Ishikawa (cell line): ENCODE measurements around the gene AHCYL2.
A peak's percentile ranks its signal among the peaks of the same experiment; 100 is the strongest.

Experiments
- CEBPB ChIP-seq: IDR thresholded peaks from 2 replicates; pipeline ENCODE4 v1.6.1; 2012
- CREB1 ChIP-seq: IDR thresholded peaks from 2 replicates; pipeline ENCODE4 v1.6.1; 2012; ENCODE audit warnings: low read depth
- EGR1 ChIP-seq: IDR thresholded peaks from 2 replicates; pipeline ENCODE4 v1.6.1; 2012
- EP300 ChIP-seq: IDR thresholded peaks from 2 replicates; pipeline ENCODE4 v1.6.1; 2012; ENCODE audit warnings: borderline replicate concordance
- FOXM1 ChIP-seq: IDR thresholded peaks from 2 replicates; pipeline ENCODE4 v1.6.1; 2012; ENCODE audit warnings: low read depth, borderline replicate concordance
- NFIC ChIP-seq: IDR thresholded peaks from 2 replicates; pipeline ENCODE4 v1.6.1; 2012
- RAD21 ChIP-seq: IDR thresholded peaks from 2 replicates; pipeline ENCODE4 v1.6.1; 2012; ENCODE audit warnings: low read depth
- REST ChIP-seq: IDR thresholded peaks from 2 replicates; pipeline ENCODE4 v1.6.1; 2012; ENCODE audit warnings: low read depth, mild to moderate bottlenecking
- TAF1 ChIP-seq: IDR thresholded peaks from 2 replicates; pipeline ENCODE4 v1.6.1; 2012; ENCODE audit warnings: low read depth, mild to moderate bottlenecking
- TCF12 ChIP-seq: IDR thresholded peaks from 2 replicates; pipeline ENCODE4 v1.6.1; 2012; ENCODE audit warnings: low read depth
- TEAD4 ChIP-seq: IDR thresholded peaks from 2 replicates; pipeline ENCODE4 v1.6.1; 2012
- YY1 ChIP-seq: IDR thresholded peaks from 2 replicates; pipeline ENCODE4 v1.6.1; 2012; ENCODE audit warnings: low read depth
- ZBTB7A ChIP-seq: IDR thresholded peaks from 2 replicates; pipeline ENCODE4 v1.6.1; 2012; ENCODE audit warnings: low read depth
- TF ChIP-seq, protein P1 (sequence below): IDR thresholded peaks from 2 replicates; pipeline ENCODE4 v1.6.1; 2012
- TF ChIP-seq, protein P2 (sequence below): IDR thresholded peaks from 2 replicates; pipeline ENCODE4 v1.6.1; 2012

AHCYL2 gene

GRCh38 chr7:129215691-129216090 is 9.1 kb upstream of the AHCYL2 start:
- TF ChIP-seq NFIC (peak; percentile 66), TEAD4 (peak; percentile 14; the same call in 1 of the 2 replicates)
- TF ChIP-seq, protein P1, sequence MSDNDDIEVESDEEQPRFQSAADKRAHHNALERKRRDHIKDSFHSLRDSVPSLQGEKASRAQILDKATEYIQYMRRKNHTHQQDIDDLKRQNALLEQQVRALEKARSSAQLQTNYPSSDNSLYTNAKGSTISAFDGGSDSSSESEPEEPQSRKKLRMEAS, result peak; percentile 49

DNA sequence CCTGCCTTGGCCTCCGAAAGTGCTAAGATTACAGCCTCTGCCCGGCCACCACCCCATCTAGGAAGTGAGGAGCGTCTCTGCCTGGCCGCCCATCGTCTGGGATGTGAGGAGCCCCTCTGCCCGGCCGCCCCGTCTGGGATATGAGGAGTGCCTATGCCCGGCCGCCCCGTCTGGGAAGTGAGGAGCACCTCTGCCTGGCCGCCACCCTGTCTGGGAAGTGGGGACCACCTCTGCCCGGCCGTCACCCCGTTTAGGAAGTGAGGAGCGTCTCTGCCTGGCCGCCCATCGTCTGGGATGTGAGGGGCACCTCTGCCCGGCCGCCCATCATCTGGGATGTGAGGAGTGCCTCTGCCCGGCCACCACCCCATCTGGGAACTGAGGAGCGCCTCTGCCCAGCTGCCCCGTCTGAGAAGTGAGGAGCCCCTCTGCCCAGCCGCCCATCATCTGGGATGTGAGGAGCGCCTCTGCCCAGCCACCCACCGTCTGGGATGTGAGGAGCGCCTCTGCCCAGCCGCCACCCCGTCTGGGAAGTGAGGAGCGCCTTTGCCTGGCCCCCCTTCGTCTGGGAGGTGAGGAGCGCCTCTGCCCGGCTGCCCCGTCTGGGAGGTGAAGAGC is 8.6 kb upstream of the AHCYL2 start:
- TF ChIP-seq, protein P1, result 0 out of 2 replicates have a peak, but pooled peaks have one; percentile 2

DNA sequence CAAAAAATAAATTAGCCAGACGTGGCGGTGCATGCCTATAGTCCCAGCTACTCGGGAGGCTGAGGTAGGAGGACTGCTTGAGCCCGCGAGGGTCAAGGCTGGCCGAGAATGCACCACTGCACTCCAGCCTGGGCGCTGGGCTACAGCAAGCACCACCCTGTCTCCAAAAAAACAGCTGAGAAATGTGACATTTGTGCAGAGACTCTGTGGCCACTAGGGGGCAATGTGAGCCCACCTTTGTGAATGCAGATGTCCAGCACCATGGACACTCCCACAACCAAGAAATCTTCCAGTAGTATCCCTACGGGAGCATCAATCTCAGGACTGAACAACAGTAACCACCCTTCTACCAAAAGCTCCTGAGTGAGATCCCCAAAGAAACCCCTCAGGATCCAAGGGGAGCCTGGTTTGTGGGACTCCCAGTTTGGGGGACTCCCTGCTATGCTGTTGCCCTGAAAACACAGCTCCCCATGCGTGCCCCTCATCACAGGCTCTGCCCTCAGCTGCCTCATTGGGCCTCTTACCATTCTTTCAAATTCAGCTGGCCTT is 6.2 kb upstream of the AHCYL2 start:
- TF ChIP-seq, protein P2, sequence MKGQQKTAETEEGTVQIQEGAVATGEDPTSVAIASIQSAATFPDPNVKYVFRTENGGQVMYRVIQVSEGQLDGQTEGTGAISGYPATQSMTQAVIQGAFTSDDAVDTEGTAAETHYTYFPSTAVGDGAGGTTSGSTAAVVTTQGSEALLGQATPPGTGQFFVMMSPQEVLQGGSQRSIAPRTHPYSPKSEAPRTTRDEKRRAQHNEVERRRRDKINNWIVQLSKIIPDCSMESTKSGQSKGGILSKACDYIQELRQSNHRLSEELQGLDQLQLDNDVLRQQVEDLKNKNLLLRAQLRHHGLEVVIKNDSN, result no peak
- TF ChIP-seq FOXM1 (no peak), TAF1 (no peak), YY1 (peak; percentile 37; the same call in 1 of the 2 replicates), RAD21 (peak; percentile 98), ZBTB7A (no peak), TCF12 (no peak), CREB1 (no peak), EGR1 (no peak), TEAD4 (peak; percentile 40; the same call in 1 of the 2 replicates), REST (peak; percentile 71), NFIC (no peak), EP300 (no peak), CEBPB (no peak)
- TF ChIP-seq, protein P1, result no peak

DNA sequence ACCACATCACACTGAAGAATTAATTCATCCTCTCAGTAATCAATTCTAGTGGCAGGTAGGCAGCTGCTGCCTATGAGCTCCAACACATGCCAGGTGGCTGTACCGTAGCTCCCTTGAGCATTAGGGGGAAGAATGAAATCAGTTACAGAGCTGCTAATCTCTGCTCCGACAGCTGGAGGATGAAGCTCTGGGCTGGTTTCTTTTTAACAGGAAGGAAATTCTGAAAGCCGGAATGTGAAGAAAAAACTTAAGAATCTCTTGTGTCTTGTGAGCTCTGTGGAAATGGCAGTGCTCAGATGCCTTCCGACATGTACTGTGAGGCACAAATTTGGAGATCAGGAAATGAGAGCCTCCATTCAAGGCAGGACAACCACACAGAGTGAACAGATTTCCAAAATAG is 2.8 kb upstream of the AHCYL2 start:
- TF ChIP-seq FOXM1 (no peak), NFIC (no peak), YY1 (no peak), TCF12 (no peak), RAD21 (no peak), CEBPB (no peak), TAF1 (no peak), EGR1 (no peak), ZBTB7A (no peak), TEAD4 (no peak), REST (no peak), CREB1 (no peak), EP300 (no peak)
- TF ChIP-seq, protein P1, result no peak
- TF ChIP-seq, protein P2, result no peak

- TF ChIP-seq CEBPB (no peak), ZBTB7A (0 out of 2 replicates have a peak, but pooled peaks have one; percentile 22)
These were observed 538 bp downstream of the AHCYL2 start for GRCh38 chr7:129225206-129225930.
